Glutamatergic neuron (in vitro differentiated cells): ENCODE data around the gene CIAO1. TPM values are rescaled to one million over a fixed set of nuclear protein-coding genes. Genes with fewer than 3 reads are reported as not detected.
A peak's percentile ranks its signal among the peaks of the same experiment; 100 is the strongest.

Source experiments
- DNase-seq: peaks from one replicate; pipeline ENCODE4 v3.0.0; 2022
- H3K27ac Mint-ChIP-seq: one replicate; pipeline ENCODE4 v1.8.0; 2020; ENCODE audit warnings: mild to moderate bottlenecking, mixed read lengths, inconsistent platforms; ENCODE audit not compliant: unreplicated experiment
- H3K27me3 Mint-ChIP-seq: one replicate; pipeline ENCODE4 v1.8.0; 2020; ENCODE audit warnings: mild to moderate bottlenecking, moderate library complexity, mixed read lengths, inconsistent platforms; ENCODE audit not compliant: unreplicated experiment
- H3K36me3 Mint-ChIP-seq: one replicate; pipeline ENCODE4 v1.8.0; 2020; ENCODE audit warnings: mild to moderate bottlenecking, mixed read lengths, inconsistent platforms; ENCODE audit not compliant: unreplicated experiment
- H3K4me1 Mint-ChIP-seq: one replicate; pipeline ENCODE4 v1.8.0; 2020; ENCODE audit warnings: mild to moderate bottlenecking, low read depth, mixed read lengths, inconsistent platforms; ENCODE audit not compliant: unreplicated experiment
- H3K4me3 Mint-ChIP-seq: one replicate; pipeline ENCODE4 v1.8.0; 2020; ENCODE audit warnings: mild to moderate bottlenecking, mixed read lengths, inconsistent platforms; ENCODE audit not compliant: unreplicated experiment
- H3K9me3 Mint-ChIP-seq: one replicate; pipeline ENCODE4 v1.8.0; 2020; ENCODE audit warnings: mild to moderate bottlenecking, moderate library complexity, mixed read lengths, inconsistent platforms; ENCODE audit not compliant: unreplicated experiment
- total RNA-seq: library from RNA; stranded (reverse); fragmentation: NEBNext Ultra II Directional; extraction: Animal tissue kit (Norgen Biotek cat#: 25700); gene quantifications from one replicate; pipeline ENCODE4 v1.2.1, GENCODE V29; 2021; ENCODE audit not compliant: unreplicated experiment
- TF ChIP-seq, protein P1 (sequence below): fragments of 200-600 bp; sonication (generic); IDR thresholded peaks from one replicate; pipeline ENCODE4 v1.5.0; 2021; ENCODE audit not compliant: partially characterized antibody, unreplicated experiment

Gene CIAO1
- total RNA-seq, 1 donor from 2014 or later: 68.1 TPM

- Mint-ChIP-seq H3K27ac (peak overlapping the region; percentile 71), H3K9me3 (peaks cover 15% of the 10 kb centered on the region), H3K36me3 (no peaks in the 10 kb centered on the region), H3K4me1 (peaks cover 37% of the 10 kb centered on the region), H3K27me3 (peaks cover 10% of the 10 kb centered on the region), H3K4me3 (peak overlapping the region; percentile 72)
- DNase-seq: peak; percentile 55
- TF ChIP-seq, protein P1, sequence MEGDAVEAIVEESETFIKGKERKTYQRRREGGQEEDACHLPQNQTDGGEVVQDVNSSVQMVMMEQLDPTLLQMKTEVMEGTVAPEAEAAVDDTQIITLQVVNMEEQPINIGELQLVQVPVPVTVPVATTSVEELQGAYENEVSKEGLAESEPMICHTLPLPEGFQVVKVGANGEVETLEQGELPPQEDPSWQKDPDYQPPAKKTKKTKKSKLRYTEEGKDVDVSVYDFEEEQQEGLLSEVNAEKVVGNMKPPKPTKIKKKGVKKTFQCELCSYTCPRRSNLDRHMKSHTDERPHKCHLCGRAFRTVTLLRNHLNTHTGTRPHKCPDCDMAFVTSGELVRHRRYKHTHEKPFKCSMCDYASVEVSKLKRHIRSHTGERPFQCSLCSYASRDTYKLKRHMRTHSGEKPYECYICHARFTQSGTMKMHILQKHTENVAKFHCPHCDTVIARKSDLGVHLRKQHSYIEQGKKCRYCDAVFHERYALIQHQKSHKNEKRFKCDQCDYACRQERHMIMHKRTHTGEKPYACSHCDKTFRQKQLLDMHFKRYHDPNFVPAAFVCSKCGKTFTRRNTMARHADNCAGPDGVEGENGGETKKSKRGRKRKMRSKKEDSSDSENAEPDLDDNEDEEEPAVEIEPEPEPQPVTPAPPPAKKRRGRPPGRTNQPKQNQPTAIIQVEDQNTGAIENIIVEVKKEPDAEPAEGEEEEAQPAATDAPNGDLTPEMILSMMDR: no peak
Measured at GRCh38 chr2:96260387-96261260, 5.4 kb upstream of the CIAO1 start.

DNA sequence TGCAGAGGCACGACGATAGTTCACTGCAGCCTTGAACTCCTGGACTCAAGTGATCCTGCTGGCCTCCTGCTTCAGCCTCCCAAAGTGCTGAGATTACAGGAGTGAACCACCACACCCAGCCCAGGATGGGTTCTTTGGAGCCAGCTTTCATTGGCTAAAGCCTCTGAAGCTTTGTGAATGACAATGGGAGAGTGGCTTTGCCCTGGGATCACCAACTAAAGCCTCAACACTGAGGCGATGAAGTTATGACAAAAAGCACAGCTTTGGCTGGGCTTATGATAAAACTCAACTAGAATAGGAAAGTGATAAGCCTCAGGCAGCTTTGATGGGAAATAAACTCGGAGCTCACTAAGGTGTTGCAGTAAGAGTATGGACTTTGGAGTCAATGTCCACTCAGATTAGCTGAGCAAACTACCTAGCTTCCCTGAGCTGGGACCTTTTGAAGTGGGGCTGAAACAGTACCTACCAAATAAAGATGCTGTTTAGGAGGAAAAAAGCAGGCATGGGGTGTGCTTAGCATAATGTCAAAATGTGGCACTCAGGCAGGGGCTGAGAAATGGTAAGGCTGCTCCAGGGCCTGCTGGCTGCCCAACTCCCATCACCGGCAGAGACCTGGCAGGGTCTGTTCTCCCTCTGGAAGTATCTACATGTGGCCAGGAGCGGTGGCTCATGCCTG lies 4.6 kb upstream of the CIAO1 start:
- no peak overlapping the region for H3K27ac Mint-ChIP-seq

GRCh38 chr2:96262306-96262705 lies 3.7 kb upstream of the CIAO1 start:
- TF ChIP-seq, protein P1: no peak
- Mint-ChIP-seq H3K4me3 (no peak overlapping the region), H3K4me1 (peaks cover 37% of the 10 kb centered on the region), H3K36me3 (no peaks in the 10 kb centered on the region), H3K27me3 (peaks cover 10% of the 10 kb centered on the region), H3K27ac (peak overlapping the region; percentile 44), H3K9me3 (peaks cover 15% of the 10 kb centered on the region)
- DNase-seq: no peak

More for the DNA sequence above, 4.6 kb upstream of the CIAO1 start:
- TF ChIP-seq, protein P1: no peak
- Mint-ChIP-seq H3K36me3 (no peaks in the 10 kb centered on the region), H3K4me1 (peaks cover 37% of the 10 kb centered on the region), H3K9me3 (peaks cover 15% of the 10 kb centered on the region), H3K4me3 (no peak overlapping the region), H3K27me3 (peaks cover 10% of the 10 kb centered on the region)
- DNase-seq: no peak

DNA sequence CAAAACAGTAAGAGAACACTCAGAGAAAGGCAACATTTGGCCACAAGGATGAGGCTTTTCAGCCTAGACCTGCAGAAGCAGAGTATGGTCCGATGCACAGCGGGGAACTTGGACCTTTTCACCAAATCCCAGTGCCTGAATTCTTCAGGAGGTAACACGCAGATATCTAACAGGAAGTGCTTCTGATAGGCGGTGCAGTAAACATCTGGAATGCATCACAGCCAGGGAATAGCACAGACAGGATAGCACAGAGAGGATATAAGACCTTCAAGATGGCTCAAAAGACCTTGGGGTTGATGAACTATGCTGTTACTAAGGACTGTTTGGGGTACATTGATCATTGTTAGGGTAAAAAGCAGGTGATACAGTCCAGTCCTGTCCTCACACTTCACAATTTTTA lies 1.9 kb upstream of the CIAO1 start:
- no peaks in the 10 kb centered on the region for H3K36me3 Mint-ChIP-seq
- no peak overlapping the region for H3K27ac Mint-ChIP-seq
- H3K9me3 Mint-ChIP-seq: peaks cover 12% of the 10 kb centered on the region

More for the DNA sequence above, 1.9 kb upstream of the CIAO1 start:
- peaks cover 26% of the 10 kb centered on the region for H3K4me1 Mint-ChIP-seq
- TF ChIP-seq, protein P1: no peak
- peak overlapping the region; percentile 93 for H3K4me3 Mint-ChIP-seq
- H3K27me3 Mint-ChIP-seq: peaks cover 9% of the 10 kb centered on the region
- DNase-seq: no peak
